SK-N-SH treated with all-trans-retinoic acid at 6 μM for 48 hours (cell line): ENCODE data around the gene SERPINE2.

ENCODE experiments used
- ATAC-seq: fragments of 200-7000 bp; cut with Tn5 transposase; 3 replicates; pipeline ENCODE4 v1.9.1; 2020; ENCODE audit warnings: mild to moderate bottlenecking, moderate library complexity
- ARNTL ChIP-seq: fragments of 450-650 bp; formaldehyde crosslinking; IDR thresholded peaks from 2 replicates; pipeline ENCODE4 v1.5.0; 2020; ENCODE audit warnings: low read depth, mild to moderate bottlenecking, moderate library complexity, borderline replicate concordance
- BACH2 ChIP-seq: fragments of 250-450 bp; sonication (Bioruptor Pico); IDR thresholded peaks from 2 replicates; pipeline ENCODE4 v1.9.0; 2021; ENCODE audit warnings: mild to moderate bottlenecking, borderline replicate concordance
- CSDC2 ChIP-seq: fragments of 250-450 bp; sonication (Bioruptor Pico); IDR thresholded peaks from 2 replicates; pipeline ENCODE4 v1.5.0; 2020; ENCODE audit warnings: mild to moderate bottlenecking, moderate library complexity
- ESRRG ChIP-seq: fragments of 250-450 bp; sonication (Bioruptor Pico); IDR thresholded peaks from 2 replicates; pipeline ENCODE4 v1.6.1; 2021; ENCODE audit warnings: mild to moderate bottlenecking
- GLIS3 ChIP-seq: fragments of 250-450 bp; sonication (Bioruptor Pico); IDR thresholded peaks from 2 replicates; pipeline ENCODE4 v1.5.0; 2020; ENCODE audit warnings: mild to moderate bottlenecking, moderate library complexity
- ISL1 ChIP-seq: fragments of 250-450 bp; sonication (Bioruptor Pico); IDR thresholded peaks from 2 replicates; pipeline ENCODE4 v2.1.2; 2022; ENCODE audit warnings: mild to moderate bottlenecking, moderate library complexity
- OSR1 ChIP-seq: fragments of 250-450 bp; sonication (Bioruptor Pico); IDR thresholded peaks from 2 replicates; pipeline ENCODE4 v1.8.0; 2022; ENCODE audit warnings: moderate library complexity, mild to moderate bottlenecking, inconsistent platforms
- PPARA ChIP-seq: fragments of 250-450 bp; sonication (Bioruptor Pico); IDR thresholded peaks from 2 replicates; pipeline ENCODE4 v1.5.0; 2020; ENCODE audit warnings: mild to moderate bottlenecking, borderline replicate concordance
- RARB ChIP-seq: fragments of 250-450 bp; sonication (Bioruptor Pico); IDR thresholded peaks from 2 replicates; pipeline ENCODE4 v1.8.0; 2021; ENCODE audit warnings: mild to moderate bottlenecking, moderate library complexity
- SNAI2 ChIP-seq: fragments of 250-450 bp; sonication (Bioruptor Pico); IDR thresholded peaks from 2 replicates; pipeline ENCODE4 v1.5.0; 2020; ENCODE audit warnings: mild to moderate bottlenecking, moderate library complexity
- TOX ChIP-seq: fragments of 250-450 bp; sonication (Bioruptor Pico); IDR thresholded peaks from 2 replicates; pipeline ENCODE4 v1.8.0; 2021; ENCODE audit warnings: mild to moderate bottlenecking, moderate library complexity, borderline replicate concordance
- ZC3H10 ChIP-seq: fragments of 250-450 bp; sonication (Bioruptor Pico); IDR thresholded peaks from 2 replicates; pipeline ENCODE4 v1.5.1; 2021; ENCODE audit warnings: mild to moderate bottlenecking, moderate library complexity
- ZFP3 ChIP-seq: fragments of 250-450 bp; sonication (Bioruptor Pico); IDR thresholded peaks from 2 replicates; pipeline ENCODE4 v1.5.0; 2020; ENCODE audit warnings: mild to moderate bottlenecking, moderate library complexity
- ZFP30 ChIP-seq: fragments of 450-650 bp; formaldehyde crosslinking; IDR thresholded peaks from 2 replicates; pipeline ENCODE4 v1.5.0; 2022; ENCODE audit warnings: mild to moderate bottlenecking, moderate library complexity
- ZNF565 ChIP-seq: fragments of 450-650 bp; formaldehyde crosslinking; conservative IDR thresholded peaks from 2 replicates; pipeline ENCODE4 v1.5.0; 2020; ENCODE audit warnings: low read depth, mild to moderate bottlenecking, moderate library complexity
- ZNF70 ChIP-seq: fragments of 450-650 bp; formaldehyde crosslinking; IDR thresholded peaks from 2 replicates; pipeline ENCODE4 v1.5.0; 2020; ENCODE audit warnings: mild to moderate bottlenecking, moderate library complexity
- ZNF8 ChIP-seq: fragments of 450-650 bp; formaldehyde crosslinking; IDR thresholded peaks from 2 replicates; pipeline ENCODE4 v1.5.0; 2020; ENCODE audit warnings: mild to moderate bottlenecking, moderate library complexity
- TF ChIP-seq, protein P1 (sequence below): fragments of 250-450 bp; sonication (Bioruptor Pico); IDR thresholded peaks from 2 replicates; pipeline ENCODE4 v1.8.0; 2021; ENCODE audit warnings: low read depth, mild to moderate bottlenecking, moderate library complexity, borderline replicate concordance
- TF ChIP-seq, protein P2 (sequence below): fragments of 250-450 bp; sonication (Bioruptor Pico); IDR thresholded peaks from 2 replicates; pipeline ENCODE4 v1.8.0; 2020; ENCODE audit warnings: mild to moderate bottlenecking, moderate library complexity, borderline replicate concordance
- TF ChIP-seq, protein P3 (sequence below): fragments of 250-450 bp; sonication (Bioruptor Pico); IDR thresholded peaks from 2 replicates; pipeline ENCODE4 v1.5.1; 2020; ENCODE audit warnings: low read depth, mild to moderate bottlenecking, moderate library complexity

Gene SERPINE2

DNA sequence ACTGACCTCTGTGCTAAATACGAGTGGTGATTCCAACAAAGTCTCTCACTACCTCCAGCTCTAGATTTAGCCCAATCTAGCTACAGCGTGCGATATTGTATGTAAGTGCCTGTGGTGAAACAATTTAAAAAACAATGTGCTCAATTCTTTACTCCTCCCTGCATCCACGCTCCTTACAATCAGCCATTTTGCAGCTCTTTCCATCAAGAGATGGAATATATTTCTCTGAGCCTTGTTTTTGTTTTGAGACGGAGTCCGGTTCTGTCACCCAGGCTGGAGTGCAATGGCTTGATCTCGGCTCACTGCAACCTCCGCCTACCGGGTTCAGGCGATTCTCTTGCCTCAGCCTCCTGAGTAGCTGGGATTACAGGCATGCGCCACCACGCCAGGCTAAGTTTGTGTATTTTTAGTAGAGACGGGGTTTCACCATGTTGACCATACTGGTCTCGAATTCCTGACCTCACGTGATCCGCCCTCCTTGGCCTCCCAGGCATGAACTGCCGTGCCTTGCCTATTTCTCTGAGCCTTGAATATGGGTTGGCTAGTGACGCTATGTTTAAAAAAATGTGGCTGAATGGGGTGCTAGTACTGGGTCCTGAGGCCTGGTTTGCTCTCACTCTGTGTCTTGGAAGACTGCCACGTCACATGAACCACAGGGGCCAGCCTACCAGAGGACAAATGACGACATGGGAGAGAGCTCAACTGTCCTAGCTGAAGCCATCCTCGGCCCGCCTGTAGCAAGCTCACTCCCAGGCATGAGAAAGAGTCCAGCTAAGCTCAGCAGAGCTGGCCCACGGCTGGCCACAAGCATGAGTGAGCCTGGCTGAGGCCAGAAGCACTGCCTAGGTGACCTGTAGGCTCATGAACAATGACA lies 108.7 kb downstream of the SERPINE2 start:
- TF ChIP-seq BACH2 (CRISPR knock-in tag), result no peak
- TF ChIP-seq ARNTL (CRISPR knock-in tag), result no peak
- TF ChIP-seq GLIS3 (CRISPR knock-in tag), result no peak
- no peak for TF ChIP-seq ZFP30
- no peak for TF ChIP-seq PPARA
- no peak for TF ChIP-seq ZNF8
- no peak for TF ChIP-seq ZC3H10
- TF ChIP-seq, protein P1, sequence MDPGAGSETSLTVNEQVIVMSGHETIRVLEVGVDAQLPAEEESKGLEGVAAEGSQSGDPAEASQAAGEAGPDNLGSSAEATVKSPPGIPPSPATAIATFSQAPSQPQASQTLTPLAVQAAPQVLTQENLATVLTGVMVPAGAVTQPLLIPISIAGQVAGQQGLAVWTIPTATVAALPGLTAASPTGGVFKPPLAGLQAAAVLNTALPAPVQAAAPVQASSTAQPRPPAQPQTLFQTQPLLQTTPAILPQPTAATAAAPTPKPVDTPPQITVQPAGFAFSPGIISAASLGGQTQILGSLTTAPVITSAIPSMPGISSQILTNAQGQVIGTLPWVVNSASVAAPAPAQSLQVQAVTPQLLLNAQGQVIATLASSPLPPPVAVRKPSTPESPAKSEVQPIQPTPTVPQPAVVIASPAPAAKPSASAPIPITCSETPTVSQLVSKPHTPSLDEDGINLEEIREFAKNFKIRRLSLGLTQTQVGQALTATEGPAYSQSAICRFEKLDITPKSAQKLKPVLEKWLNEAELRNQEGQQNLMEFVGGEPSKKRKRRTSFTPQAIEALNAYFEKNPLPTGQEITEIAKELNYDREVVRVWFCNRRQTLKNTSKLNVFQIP (CRISPR knock-in tag), result no peak
- TF ChIP-seq TOX (CRISPR knock-in tag), result no peak
- no peak for TF ChIP-seq OSR1 (CRISPR knock-in tag)
- no peak for TF ChIP-seq ISL1
- TF ChIP-seq CSDC2 (CRISPR knock-in tag), result no peak
- TF ChIP-seq, protein P2, sequence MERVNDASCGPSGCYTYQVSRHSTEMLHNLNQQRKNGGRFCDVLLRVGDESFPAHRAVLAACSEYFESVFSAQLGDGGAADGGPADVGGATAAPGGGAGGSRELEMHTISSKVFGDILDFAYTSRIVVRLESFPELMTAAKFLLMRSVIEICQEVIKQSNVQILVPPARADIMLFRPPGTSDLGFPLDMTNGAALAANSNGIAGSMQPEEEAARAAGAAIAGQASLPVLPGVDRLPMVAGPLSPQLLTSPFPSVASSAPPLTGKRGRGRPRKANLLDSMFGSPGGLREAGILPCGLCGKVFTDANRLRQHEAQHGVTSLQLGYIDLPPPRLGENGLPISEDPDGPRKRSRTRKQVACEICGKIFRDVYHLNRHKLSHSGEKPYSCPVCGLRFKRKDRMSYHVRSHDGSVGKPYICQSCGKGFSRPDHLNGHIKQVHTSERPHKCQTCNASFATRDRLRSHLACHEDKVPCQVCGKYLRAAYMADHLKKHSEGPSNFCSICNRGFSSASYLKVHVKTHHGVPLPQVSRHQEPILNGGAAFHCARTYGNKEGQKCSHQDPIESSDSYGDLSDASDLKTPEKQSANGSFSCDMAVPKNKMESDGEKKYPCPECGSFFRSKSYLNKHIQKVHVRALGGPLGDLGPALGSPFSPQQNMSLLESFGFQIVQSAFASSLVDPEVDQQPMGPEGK (CRISPR knock-in tag), result no peak
- no peak for TF ChIP-seq ZFP3 (CRISPR knock-in tag)
- no peak for TF ChIP-seq ESRRG
- ATAC-seq, result no peak; the same call in 2 of the 3 replicates

DNA sequence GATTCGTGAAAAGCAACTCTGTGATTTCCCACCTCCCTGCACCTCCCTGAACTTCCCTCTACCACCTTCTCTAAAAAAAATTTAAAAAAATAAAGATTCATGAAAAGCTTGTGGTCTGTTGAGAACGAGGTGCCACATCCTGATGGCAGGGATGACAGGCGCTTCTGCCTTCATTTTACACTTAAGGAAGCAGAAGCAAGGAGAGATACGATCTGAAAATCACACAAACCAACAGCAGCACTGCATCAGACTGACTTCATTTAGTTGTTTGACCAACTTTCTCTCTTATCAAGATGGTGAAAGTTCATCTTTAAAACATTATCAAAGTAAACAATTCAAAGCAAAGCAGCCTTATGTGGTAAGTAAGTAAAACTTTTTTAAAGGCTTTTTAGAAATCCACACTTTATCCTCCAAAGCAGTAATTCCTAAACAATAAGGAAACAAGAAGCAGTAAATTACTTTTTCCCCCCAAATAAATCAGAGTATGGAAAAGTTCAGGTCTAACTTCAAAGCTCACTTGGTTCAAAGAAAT lies 109.4 kb downstream of the SERPINE2 start:
- TF ChIP-seq ZC3H10, result no peak
- no peak for TF ChIP-seq ZFP30
- no peak for ATAC-seq

DNA sequence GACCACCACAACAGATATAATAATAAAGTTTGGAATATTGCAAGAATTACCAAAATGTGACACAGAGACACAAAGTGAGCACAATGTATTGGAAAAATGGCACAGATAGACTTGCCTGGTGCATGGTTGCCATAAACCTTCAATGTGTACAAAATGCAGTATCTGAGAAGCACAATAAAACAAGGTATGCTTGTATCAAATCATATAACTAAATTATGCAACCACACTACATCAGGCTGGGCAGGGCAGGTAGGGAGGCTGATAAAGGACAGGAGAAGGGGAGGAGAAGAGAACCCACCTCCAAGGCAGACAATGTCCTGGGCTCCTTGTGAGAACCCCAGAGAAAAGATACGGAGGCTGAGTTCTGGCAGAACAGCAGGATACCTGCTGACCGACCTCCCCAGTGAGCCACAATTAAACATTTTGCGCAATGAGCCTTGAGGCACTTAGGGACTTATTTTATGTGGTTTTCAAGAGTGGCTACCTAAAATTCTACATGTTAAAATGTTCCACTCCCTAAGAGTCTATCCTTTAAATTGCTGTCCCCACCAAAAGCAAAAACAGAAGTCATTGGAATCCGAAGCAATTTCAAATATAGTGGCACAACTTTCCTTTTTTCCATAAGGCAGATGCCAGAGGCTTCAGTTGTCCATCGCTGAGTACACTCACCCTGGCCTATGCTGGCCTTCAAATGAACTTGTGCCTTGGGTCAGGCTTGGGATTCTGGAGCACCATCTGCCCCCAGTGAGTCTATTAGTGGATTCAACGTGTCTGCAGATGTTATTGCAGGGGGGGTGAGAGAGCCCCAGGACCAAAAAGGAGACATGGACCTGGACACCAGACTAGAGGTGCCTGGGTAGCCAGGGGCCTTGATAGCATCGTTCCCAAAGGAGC lies 110.7 kb downstream of the SERPINE2 start:
- TF ChIP-seq, protein P2 (CRISPR knock-in tag), result no peak
- TF ChIP-seq CSDC2 (CRISPR knock-in tag), result no peak
- TF ChIP-seq, all 23 proteins: peak for 0
- no peak for ATAC-seq

DNA sequence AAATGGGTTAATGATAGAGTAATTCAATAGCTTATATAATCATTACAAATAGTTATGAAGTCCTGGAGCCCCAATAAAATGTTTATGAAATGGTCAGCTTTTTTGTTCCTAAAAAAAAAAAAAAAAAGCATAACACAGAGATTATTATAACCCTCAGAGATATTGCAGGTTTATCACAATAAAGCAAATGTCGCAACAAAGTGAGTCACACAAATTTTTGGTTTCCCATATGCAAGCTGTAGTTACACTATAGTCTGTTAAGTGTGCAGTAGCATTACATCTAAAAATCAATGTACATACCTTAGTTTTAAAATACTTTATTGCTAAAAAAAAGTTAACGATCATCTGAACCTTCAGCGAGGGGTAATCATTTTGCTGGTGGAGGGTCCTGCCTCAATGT lies 114.0 kb downstream of the SERPINE2 start:
- TF ChIP-seq, protein P1 (CRISPR knock-in tag), result no peak
- TF ChIP-seq ZNF565, result no peak
- TF ChIP-seq RARB (CRISPR knock-in tag), result no peak
- no peak for TF ChIP-seq ZFP3 (CRISPR knock-in tag)
- TF ChIP-seq, protein P3, sequence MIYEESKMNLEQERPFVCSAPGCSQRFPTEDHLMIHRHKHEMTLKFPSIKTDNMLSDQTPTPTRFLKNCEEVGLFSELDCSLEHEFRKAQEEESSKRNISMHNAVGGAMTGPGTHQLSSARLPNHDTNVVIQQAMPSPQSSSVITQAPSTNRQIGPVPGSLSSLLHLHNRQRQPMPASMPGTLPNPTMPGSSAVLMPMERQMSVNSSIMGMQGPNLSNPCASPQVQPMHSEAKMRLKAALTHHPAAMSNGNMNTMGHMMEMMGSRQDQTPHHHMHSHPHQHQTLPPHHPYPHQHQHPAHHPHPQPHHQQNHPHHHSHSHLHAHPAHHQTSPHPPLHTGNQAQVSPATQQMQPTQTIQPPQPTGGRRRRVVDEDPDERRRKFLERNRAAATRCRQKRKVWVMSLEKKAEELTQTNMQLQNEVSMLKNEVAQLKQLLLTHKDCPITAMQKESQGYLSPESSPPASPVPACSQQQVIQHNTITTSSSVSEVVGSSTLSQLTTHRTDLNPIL (CRISPR knock-in tag), result no peak
- TF ChIP-seq CSDC2 (CRISPR knock-in tag), result no peak
- TF ChIP-seq ZNF8, result no peak
- TF ChIP-seq SNAI2 (CRISPR knock-in tag), result no peak
- TF ChIP-seq BACH2 (CRISPR knock-in tag), result no peak
- no peak for TF ChIP-seq PPARA
- TF ChIP-seq GLIS3 (CRISPR knock-in tag), result no peak
- no peak for TF ChIP-seq ZC3H10
- TF ChIP-seq ZFP30, result no peak
- TF ChIP-seq, protein P2 (CRISPR knock-in tag), result no peak
- no peak for TF ChIP-seq ESRRG
- TF ChIP-seq ZNF70 (CRISPR knock-in tag), result no peak
- no peak for TF ChIP-seq ISL1
- TF ChIP-seq OSR1 (CRISPR knock-in tag), result no peak
- TF ChIP-seq ARNTL (CRISPR knock-in tag), result no peak
- ATAC-seq, result no peak
